Activated CD8-positive, alpha-beta memory T cell treated with anti-CD3 and anti-CD28 coated beads, Interleukin-2, amount 50 U/mL, for 1 hour (primary cell): ENCODE data around the gene DAP.
A peak's percentile ranks its signal among the peaks of the same experiment; 100 is the strongest.
"Not testable (repeated sequence)": the region's sequence is repeated elsewhere in the genome, so short reads cannot be mapped to it uniquely, and the experiment has no call there.

Source experiments
- DNase-seq: peaks from one replicate; pipeline ENCODE4 v3.0.0-alpha.2; 2020; ENCODE audit errors: extremely low read depth

The DAP gene

DNA sequence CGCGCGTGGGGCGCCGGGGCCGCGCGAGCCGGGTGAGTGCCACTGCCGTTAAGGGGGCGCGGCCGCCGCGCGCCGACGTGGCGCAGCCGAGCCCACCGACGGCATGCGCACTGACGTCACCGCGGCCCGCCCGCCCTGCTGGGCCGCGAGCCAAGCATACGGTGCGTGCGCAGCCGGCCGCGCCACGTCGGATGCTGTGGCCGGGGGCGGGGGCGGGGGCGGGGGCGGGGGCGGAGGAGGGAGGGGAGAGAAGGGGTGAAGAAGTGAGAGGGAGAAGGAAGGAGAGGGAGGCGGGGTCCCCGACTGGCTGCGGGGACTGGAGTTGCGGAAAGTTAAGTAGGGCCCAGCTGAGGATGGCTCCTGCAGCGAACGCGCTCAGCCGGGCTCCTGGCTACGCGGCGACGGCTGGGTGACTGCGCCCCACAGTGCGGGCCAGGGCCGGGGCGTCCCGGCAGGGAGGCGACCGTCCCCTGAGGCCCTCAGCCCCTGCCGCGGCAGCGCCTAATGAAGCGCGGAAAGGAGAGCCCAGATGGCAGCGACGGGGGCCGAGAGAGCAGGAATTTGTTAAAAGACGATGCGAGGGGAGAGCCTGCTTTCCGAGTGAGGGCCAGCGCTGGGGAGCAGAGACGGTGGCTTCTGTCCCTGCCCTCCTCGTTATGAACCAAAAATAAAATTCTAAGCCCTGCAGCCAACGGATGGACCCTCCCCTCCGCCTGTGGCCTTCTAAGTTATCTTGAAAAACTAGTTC is at the start of gene DAP:
Gene DAP (minus strand): TSS at position 50 of the 748 bp plus-strand sequence. CDS start 166 bp downstream, outside the sequence.
- DNase-seq: peak; percentile 53

- no peak for DNase-seq
These were observed 47.6 kb upstream of the DAP start for GRCh38 chr5:10808347-10809226.

- no peak for DNase-seq
These were observed 41.1 kb upstream of the DAP start for GRCh38 chr5:10801931-10802666.

DNA sequence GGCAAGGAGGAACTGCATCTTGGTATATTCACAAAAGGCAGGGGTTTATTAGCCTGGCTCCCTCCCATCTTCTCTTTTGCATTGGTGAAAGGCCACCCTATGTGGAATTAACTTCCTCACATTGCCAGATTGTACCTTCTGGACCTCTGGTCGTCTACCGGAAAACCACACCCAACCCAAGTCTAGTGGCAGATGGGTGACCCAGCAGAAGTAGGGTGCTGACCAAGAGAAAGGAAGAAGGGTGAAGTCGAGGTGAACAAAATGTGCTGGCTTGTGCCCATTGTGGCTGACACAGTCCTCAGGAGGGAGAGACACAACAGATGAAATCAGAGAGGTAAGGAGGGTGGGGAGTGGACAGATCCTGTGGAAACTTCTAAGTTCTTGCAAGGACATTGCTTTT is 39.8 kb upstream of the DAP start:
- DNase-seq: no peak

GRCh38 chr5:10797261-10797660 is 36.2 kb upstream of the DAP start:
- no peak for DNase-seq

GRCh38 chr5:10793785-10794184 is 32.8 kb upstream of the DAP start:
- DNase-seq: no peak

- no peak for DNase-seq
These were observed 31.3 kb upstream of the DAP start for GRCh38 chr5:10792336-10792735.

DNA sequence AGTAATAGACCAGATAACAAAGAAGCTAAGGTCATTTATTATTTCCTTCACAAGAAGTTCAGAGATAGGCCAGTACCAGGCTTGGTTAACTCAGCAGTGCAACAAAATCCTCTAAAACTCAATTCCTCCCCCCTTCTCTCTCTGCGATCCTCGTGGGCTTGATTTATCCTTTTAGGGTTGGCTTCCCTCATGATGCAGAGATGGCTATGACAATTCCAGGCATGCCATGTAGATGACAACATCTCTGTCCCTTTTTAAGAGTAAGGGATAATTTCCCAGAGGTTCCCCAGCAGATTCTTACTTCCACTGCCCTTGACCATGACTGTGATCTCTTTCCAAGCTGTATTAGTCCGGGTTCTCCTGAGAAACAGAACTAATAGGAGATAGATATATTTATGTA is 28.7 kb upstream of the DAP start:
- no peak for DNase-seq

DNA sequence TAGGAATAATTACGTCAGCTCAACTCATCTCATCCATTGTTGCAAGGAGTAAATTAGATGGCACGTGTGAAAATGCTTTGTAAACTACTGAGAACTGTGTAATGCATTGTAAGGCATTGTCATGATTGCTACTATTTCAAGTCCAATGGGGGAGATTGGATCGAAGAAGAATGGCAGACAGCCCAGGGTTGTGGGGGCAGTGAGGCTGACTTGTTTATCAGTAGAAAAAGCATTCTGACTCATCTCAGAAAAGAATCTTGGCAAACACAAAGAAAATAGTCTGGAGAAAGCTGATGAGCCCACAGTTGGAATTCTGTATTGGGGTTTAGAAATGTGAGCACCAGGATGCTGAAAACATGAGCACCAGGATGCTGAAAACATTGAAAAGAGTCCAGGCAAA is 28.0 kb upstream of the DAP start:
- no peak for DNase-seq

GRCh38 chr5:10788358-10788757 is 27.3 kb upstream of the DAP start:
- DNase-seq: no peak

DNA sequence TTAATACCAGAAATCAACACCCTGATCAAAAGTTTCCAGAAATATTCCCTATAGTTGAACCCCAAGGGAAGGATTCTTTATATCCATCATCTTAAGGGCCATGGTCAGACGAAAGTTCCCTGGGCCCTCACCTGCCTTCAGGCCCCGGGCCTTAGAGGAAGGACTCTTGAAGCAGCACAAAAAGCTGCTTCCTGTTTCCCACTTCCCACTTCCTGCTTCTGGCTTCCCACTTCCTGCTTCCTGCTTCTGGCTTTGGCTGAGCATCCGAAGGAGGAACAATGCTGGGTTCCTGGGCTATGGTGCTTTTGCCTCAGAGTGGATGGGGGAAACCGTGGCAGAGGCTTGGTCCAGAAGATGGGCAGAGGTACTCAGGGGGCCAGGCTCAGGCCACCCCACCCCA is 25.8 kb upstream of the DAP start:
- DNase-seq: no peak

DNA sequence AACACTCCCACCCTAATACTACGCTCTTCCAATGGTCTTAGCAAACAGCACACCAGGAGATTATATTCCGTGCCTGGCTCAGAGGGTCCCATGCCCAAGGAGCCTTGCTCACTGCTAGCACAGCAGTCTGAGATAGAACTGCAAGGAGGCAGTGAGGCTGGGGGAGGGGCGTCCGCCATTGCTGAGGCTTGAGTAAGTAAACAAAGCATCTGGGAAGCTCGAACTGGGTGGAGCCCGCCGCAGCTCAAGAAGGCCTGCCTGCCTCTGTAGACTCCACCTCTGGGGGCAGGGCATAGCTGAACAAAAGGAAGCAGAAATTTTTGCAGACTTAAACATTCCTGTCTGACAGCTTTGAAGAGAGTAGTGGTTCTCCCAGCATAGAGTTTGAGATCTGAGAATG is 19.2 kb upstream of the DAP start:
- DNase-seq: not testable (repeated sequence)

DNA sequence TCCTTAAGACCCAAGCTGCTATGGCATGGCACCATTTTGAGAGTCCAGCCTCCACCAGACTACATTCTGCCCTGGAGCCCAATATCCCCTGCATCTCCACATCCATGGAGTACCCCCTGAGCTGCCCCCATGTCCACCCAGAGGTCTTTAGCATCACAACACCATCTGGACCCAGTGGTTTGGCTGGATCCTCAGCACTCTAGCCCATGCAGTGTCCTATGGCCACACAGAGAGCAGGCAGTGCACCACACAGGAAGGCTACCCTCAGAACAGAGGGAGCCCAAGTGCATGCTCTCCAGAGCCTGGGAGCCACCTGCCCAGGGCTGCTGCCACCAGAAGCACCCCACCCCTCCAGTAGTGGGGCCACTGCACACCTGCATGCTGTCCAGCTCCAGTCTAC is 18.6 kb upstream of the DAP start:
- no peak for DNase-seq

DNA sequence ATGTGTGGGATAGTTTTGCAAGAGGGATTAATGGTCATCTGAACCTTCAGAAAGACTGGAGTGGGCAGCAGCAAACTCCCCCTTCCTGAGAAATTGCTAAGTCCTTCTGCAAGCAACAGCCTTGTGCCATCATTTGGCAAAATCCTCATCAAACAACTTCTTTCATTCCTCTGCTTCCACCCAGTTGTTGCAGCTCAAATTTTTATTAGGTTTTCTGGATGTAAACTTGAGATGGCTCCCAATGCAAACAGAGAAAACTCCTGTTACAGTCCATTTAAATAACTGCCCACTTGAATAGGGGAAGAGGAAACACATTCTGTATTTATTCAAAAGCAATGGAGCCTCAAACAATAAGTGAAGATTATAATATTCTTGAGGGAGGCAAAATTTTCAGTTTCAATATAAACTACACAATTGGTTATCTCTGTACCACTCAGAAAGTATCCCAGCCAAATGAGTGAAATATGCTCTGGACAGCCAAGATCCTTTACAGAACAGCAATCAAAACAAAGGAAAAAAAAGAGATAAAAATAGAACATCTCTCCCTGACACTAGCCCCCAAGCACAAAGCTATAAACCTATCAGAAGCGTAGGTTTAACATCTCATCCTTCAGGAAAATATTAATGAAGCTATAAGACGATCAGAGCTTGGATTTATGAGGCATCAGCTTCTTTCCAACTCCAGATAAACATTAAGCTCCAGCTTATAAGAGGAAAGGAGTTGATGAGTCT is 17.3 kb upstream of the DAP start:
- DNase-seq: no peak

DNA sequence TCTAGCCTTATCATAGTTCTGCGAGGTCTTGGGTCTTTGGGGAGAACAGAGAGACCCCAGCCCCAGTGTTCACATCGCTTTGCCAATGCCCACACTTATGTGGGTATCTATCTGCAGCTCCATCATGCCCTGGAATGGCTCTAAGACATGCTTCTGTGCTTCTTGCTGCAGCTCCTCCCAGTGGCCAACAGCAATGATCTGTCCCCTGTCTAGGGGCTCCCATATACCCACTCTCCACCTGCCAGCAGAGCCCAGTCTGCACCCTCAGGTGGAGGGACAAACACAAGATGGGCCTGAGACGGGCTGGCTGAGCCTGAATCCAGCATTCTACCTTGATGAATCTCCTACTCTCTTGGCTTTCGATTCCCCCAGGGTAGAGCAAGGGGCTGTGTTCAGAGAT is 14.6 kb upstream of the DAP start:
- DNase-seq: no peak

GRCh38 chr5:10772901-10773585 is 12.0 kb upstream of the DAP start:
- DNase-seq: no peak

- no peak for DNase-seq
These were observed 7.4 kb upstream of the DAP start for GRCh38 chr5:10768328-10768899.

DNA sequence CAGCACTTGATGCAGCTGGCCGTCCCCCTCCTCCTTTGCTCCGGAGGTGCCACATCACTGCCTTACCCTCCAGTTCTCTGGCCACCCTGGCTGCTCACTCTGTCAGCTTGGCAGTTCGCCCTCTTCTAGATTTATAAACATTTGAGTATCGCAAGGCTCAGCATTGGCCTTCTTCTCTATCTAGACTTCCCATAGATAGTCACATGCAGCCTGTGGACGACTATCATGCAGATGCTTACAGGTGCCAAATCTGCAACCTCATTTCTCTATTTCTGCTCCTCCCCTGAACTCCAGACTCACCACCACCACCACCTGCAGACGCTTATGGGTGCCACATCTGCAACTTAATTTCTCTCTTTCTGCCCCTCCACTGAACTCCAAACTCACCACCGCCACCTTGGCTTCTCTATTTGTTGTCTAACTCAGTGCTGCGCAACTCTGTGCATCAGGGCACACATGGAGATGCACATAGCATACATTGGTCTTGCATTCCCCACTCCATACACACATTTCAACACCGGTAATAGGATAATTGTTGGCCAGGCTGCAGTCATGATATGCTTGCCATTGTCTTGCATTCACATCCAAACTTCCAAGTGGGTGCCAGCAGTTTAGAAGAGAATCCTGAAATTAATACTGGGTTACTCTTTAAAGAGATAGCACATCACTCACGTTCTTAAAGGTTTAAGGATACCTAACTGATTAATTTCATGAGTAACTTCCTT is 1.9 kb upstream of the DAP start:
- DNase-seq: no peak

DNA sequence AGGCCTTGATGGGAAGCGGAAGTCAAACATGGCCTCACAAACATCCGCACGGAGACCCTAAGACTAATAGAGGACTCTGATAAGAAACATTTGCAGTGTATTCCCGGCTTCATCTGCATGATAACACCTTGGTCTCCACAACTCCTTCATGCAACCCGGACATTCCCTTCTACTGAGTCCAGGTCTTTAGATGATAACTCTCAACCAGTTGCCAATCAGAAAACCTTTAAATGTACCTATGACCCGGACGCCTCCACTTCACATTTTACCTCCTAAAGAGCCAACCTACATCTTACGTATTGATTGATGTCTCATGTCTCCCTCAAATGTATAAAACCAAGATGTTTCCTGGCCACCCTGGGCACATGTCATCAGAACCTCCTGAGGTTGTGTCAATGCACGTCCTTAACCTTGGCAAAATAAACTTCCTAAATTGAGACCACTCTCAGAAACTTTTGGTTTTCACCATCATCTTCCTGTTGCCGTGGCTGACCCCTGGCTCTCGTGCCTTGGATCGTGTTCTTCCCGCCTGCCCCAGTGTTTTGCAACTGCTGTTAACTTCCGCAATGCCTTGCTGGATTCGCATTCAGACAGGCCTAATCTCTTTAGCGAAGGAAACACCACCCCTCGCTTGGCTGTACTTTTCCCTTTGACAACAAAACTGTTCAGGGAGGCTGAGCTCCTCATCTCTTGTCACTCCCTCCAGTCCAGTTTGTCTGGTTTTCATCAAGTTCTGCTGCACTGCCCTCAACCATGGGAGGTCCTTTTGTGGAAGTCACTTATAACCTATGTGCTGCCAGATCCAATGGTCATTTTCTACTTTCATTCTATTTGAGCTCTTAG is 1.1 kb upstream of the DAP start:
- DNase-seq: no peak
